Measurements from ENCODE around the gene ADORA2A.

Gene ADORA2A

DNA sequence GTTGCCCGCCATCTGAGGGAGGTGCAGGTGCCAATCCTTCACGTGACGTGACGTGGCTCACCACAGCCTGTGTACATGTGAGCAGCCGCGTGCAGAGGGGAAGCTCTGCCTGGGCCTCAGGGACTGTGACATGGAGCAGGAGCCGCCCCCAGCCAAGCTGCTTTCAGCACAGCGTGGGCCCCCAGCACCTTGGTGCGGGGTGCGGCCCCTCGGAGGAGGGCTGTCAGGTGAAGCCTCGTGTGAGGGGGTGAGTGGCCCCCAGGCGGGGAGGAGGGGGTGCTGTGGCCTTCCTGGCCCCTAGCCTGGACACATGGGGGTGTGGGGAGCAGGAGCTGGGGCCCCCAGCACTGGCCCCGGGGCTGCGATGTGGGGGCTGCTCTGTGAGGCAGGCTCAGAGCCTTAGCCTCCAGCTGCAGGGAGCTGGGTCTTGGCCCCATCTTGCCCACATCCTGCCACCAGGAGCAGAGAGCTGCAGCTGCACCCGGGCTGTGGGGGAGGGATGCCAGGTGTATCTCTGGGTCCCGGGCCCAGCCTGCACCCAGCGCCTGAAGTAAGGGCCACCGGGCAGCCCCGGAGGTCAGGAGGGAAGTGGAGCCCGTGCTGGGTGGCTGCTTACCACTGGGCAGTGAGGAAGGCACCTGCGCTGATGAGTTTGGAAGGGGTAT, at the start of gene ADORA2A:
ADORA2A (plus strand) TSS at position 100 of the 665 bp plus-strand sequence. CDS start 5,806 bp downstream, outside the sequence.
- peak; percentile 93 for DNase-seq

GRCh38 chr22:24379536-24379935, 47.9 kb upstream of the ADORA2A start:
- DNase-seq: no peak

GRCh38 chr22:24380220-24380904, 47.0 kb upstream of the ADORA2A start:
- no peak for DNase-seq

DNA sequence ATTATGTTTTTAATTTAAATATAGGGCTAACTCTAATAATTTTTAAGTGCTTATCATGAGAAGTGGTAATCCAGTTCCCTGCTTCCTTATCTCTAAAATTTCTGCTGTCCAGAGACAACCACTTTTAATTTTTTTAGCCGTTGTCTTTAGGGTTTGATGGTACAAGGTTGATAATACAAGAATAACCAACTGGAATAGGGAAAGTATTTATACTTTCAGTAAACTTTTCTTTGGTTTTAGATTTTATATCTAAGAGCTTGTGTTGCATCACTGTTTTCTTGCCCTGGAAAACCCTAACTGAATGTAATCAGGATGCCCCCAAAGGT, 46.5 kb upstream of the ADORA2A start:
- DNase-seq: no peak

DNA sequence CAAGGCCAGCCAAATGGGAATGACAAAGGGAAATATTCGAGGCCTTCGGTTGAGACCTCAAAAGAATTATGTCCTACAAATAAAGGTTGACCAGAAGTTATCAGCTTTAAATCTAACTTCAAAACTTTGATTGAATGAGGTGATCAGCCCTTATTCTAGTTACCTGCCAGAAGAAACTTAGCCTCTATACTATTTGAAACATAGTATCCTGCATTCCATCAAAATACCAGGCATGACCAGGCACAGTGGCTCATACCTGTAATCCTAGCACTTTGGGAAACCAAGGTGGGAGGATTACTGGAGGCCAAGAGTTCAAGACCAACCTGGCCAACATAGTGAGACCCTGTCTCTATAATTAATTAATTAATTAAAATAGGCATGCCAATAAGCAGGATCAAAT, 44.3 kb upstream of the ADORA2A start:
- no peak for DNase-seq

DNA sequence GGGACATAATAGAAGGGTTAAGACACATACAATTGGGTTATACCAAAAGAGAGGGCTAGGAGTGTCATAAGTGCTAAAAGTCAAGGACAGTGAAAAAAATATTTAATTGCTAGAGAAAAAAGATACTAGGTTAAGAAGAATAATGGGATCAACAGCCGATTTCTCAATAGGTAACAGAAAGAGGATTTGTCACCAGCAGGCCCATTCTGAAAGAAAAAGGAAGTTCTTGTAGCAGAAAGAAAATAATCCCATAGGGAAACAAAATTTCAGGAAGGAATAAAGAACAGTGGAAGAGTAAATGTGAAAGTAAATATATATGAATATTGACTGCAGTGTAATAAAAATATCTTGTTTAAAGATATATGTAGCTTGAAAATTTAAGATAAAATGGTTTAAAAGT, 43.3 kb upstream of the ADORA2A start:
- DNase-seq: no peak

GRCh38 chr22:24386937-24387471, 40.4 kb upstream of the ADORA2A start:
- DNase-seq: no peak

GRCh38 chr22:24389680-24390079, 37.7 kb upstream of the ADORA2A start:
- DNase-seq: no peak

- no peak for DNase-seq
Measured at GRCh38 chr22:24390156-24390555, 37.2 kb upstream of the ADORA2A start.

DNA sequence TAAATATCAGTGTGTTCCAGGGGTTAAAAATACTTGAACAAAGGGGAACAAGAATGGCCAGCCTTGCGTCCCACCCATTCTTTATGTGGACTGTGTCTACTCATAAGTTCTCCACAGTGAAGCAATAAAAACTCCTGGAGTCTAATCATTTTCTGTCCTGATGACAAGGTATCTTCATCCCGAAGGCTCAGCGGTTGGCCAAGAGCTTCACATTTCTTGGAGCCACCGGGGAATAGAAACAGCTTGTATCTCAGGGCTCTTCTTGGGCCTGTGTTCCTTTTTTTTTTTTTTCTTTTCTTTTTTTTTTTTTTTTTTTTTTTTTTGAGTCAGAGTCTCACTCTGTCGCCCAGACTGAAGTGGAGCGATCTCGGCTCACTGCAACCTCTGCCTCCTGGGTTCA, 36.8 kb upstream of the ADORA2A start:
- no peak for DNase-seq

- no peak for DNase-seq
Measured at GRCh38 chr22:24391836-24392217, 35.6 kb upstream of the ADORA2A start.

DNA sequence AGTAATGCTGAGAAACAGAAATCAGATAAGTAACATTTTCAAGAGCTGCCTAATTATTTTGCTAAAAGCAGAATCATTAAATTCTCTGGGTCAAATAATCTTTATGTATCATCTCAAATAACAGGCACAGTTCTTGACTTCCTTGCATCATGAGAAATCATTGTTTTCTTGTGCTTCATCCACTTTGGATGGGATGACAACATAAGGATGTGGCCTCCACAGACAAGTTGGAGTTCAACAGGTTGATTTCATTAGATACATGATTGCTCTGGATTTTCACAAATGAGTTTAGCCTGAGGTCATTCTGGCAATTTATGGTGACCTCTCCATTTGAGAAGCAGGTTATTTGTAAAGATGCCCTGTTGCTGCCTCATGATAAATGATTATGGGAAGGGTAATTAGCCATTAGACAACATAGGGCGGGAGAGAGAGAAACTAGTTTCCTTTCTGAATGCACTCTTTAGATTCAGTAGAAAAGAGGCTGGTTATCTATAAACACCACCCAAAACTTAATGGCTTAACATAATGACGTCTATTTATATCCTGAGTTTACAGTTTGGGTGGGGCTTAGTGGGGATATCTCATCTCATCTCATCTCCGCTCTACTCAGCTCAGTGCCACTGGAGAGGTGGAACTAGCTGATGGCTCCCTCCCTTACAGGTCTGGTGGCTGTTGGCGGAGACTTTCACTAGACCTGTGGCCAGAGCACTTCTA, 35.0 kb upstream of the ADORA2A start:
- no peak for DNase-seq

- no peak for DNase-seq
Measured at GRCh38 chr22:24393012-24393559, 34.3 kb upstream of the ADORA2A start.

- no peak for DNase-seq
Measured at GRCh38 chr22:24393848-24394247, 33.6 kb upstream of the ADORA2A start.

- DNase-seq: no peak
Measured at GRCh38 chr22:24394254-24394653, 33.1 kb upstream of the ADORA2A start.

DNA sequence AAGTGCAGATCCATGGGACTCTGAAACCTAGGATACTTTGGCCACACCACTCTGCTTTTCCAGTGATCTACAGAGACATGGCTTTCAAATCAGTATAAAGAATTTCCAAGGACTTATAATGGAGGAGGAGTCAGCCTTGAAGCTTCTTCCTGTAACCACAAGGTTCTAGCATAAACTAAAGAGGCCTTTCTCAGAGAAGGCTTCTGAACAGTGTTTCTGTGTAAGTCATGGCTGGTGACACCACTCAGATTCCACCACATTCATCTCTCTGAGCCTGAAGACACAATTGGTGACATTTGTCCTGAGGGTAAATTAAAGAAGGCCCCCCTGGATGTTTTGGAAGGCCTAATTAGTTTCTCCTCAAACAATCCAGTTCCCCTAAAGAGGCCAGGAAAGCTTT, 29.0 kb upstream of the ADORA2A start:
- DNase-seq: no peak

DNA sequence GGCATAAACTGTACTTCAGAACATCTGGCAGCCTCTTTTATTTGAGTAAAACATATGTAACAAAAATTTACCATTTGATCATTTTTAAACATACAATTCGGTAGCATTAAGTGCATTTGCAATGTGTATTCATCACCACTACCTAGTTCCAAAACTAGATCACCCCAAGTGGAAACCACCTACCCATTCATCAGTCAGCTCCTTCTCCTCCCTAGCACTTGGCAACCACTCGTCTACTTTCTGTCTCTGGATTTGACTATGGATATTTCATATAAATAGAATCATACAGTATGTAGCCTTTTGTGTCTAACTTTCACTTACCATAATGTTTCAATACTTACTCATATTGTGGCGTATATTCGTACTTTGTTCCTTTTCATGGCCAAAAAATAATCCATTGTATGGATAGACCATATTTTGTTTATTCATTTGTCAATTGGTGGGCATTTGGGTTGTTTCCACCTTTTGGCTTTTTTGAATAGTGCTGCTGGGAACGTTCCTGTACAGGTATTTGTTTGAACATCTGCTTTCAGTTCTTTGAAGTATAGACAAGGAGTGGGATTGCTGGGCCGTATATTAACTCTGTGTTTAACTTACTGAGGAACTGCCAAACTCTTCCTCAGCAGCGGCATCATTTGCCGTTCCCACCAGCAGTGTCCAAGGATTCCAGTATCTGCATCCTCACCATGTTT, 27.2 kb upstream of the ADORA2A start:
- DNase-seq: no peak

- no peak for DNase-seq
Measured at GRCh38 chr22:24400726-24401596, 26.4 kb upstream of the ADORA2A start.

DNA sequence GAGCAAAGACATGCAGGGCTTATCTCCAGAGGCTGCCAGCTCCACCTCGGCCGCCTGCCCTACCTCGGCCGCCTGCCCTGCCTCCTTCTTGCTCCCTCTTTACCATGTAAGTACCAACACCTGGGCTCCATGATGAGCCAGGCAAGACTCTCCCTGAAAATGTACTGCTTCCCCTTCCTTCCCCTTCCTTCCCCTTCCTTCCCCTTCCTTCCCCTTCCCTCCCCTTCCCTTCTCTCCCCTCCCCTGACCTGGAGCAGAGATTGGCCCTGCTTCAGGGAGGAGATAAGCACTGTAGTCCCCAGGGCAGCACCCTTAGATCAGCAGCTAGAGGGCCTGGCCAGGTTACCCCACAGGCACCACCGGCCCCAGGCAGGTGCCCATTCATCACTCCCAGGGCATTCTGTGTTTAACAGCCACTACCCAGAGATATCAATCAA, 25.4 kb upstream of the ADORA2A start:
- no peak for DNase-seq

DNA sequence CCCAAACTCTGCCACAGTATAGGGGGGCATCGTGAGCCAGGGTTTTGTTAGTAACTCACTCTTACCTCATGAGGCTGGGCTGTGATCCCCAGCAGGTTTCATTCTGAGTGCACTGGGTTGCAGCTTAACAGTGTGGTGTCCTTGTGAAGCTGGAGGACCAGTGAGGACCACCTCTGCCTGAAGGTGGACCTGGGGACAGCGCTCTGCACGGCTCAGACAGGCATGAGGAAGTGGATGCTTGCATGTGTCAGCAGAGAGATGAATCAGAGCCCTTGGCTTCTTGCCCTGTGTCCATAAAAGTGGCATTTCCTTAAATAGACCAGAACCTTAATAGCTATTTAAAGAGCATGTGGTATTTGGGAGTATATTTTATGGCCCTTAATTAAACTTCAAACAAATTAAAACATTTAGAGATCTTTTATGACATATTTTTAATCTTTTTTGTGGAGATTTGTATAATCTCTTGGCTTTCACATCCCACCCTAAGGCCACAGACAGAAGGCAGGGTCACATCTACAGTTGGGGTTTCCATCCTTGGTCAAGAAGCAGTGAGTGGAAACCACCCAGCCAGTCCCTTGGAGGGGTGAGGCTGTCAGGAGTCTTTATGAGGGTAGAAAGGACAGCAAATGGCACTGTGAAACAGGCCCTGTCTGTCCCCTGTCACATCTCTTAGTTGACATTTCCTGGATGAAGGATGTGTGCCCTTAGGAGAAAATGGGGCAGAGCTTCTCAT, 24.8 kb upstream of the ADORA2A start:
- DNase-seq: peak; percentile 54

GRCh38 chr22:24403346-24403745, 24.1 kb upstream of the ADORA2A start:
- DNase-seq: no peak

Data from activated effector memory CD4-positive, alpha-beta T cell treated with anti-CD3 and anti-CD28 coated beads, Interleukin-2, amount 50 U/mL, for 16 hours (primary cell).